OCI-LY3 (cell line): Measurements from ENCODE around the gene RAP1B.

Source experiments
- H2AFZ ChIP-seq: fragments of 200-600, 300-600 bp; shearing (Covaris generic); 2 replicates; pipeline ENCODE4 v1.6.0; 2014; ENCODE audit warnings: antibody characterized with exemption, low read depth, low read length
- H3K27ac ChIP-seq: fragments of 200-600, 300-600 bp; sonication (generic); 2 replicates; pipeline ENCODE4 v1.5.1; 2014; ENCODE audit warnings: mild to moderate bottlenecking, low read length, moderate library complexity, mixed read lengths
- H3K27me3 ChIP-seq: fragments of 200-600, 300-600 bp; sonication (generic); 2 replicates; pipeline ENCODE4 v1.6.1; 2014; ENCODE audit warnings: low read depth, low read length, mixed read lengths
- H3K36me3 ChIP-seq: fragments of 200-600, 300-600 bp; sonication (generic); replicated peaks from 2 replicates; pipeline ENCODE3; 2014; ENCODE audit warnings: low read depth, low read length, mixed read lengths
- H3K4me1 ChIP-seq: fragments of 300-600, 200-600 bp; sonication (generic); 2 replicates; pipeline ENCODE4 v1.6.1; 2014; ENCODE audit warnings: low read length, mixed read lengths
- H3K4me2 ChIP-seq: fragments of 200-600, 300-600 bp; sonication (generic); 2 replicates; pipeline ENCODE4 v1.6.1; 2014; ENCODE audit warnings: low read length, mixed read lengths
- H3K4me3 ChIP-seq: fragments of 300-600, 200-600 bp; sonication (generic); 2 replicates; pipeline ENCODE4 v1.5.1; 2014; ENCODE audit warnings: antibody characterized with exemption, mild to moderate bottlenecking, low read length, moderate library complexity
- H3K79me2 ChIP-seq: fragments of 300-600, 200-600 bp; shearing (Covaris generic); 2 replicates; pipeline ENCODE4 v1.6.1; 2014; ENCODE audit warnings: mild to moderate bottlenecking, low read length, mixed read lengths
- H3K9ac ChIP-seq: fragments of 300-600, 200-600 bp; shearing (Covaris generic); 2 replicates; pipeline ENCODE4 v1.6.0; 2014; ENCODE audit warnings: mild to moderate bottlenecking, low read length, moderate library complexity
- H3K9me3 ChIP-seq: fragments of 200-600, 300-600 bp; shearing (Covaris generic); 2 replicates; pipeline ENCODE4 v1.6.1; 2014; ENCODE audit warnings: low read length, mixed read lengths; ENCODE audit not compliant: insufficient read depth
- H4K20me1 ChIP-seq: fragments of 200-600, 300-600 bp; sonication (generic); 2 replicates; pipeline ENCODE4 v1.6.1; 2016; ENCODE audit warnings: low read length, mixed read lengths; ENCODE audit not compliant: insufficient read depth
- CTCF ChIP-seq: fragments of 200-600, 300-600 bp; sonication (generic); IDR thresholded peaks from 2 replicates; pipeline ENCODE4 v1.5.1; 2014; ENCODE audit warnings: antibody characterized with exemption, low read length, low read depth
- EZH2phosphoT487 ChIP-seq: fragments of 200-600 bp; shearing (Covaris generic); IDR thresholded peaks from 2 replicates; pipeline ENCODE4 v1.6.1; 2018; ENCODE audit warnings: antibody characterized with exemption, mixed run types, low read depth

RAP1B gene

GRCh38 chr12:68595241-68595640 is 15.5 kb upstream of the RAP1B start:
- H3K9me3 ChIP-seq = no peaks in the 10 kb centered on the region
- H3K27ac ChIP-seq = no peak overlapping the region
- TF ChIP-seq CTCF = no peak
- TF ChIP-seq EZH2phosphoT487 = no peak
- no peak overlapping the region for H3K4me2 ChIP-seq
- no peak overlapping the region for H3K9ac ChIP-seq
- H3K4me1 ChIP-seq = no peaks in the 10 kb centered on the region
- no peaks in the 10 kb centered on the region for H3K79me2 ChIP-seq
- no peaks in the 10 kb centered on the region for H3K27me3 ChIP-seq
- no peak overlapping the region for H2AFZ ChIP-seq
- no peaks in the 10 kb centered on the region for H3K36me3 ChIP-seq
- H3K4me3 ChIP-seq = no peak overlapping the region
- no peaks in the 10 kb centered on the region for H4K20me1 ChIP-seq

DNA sequence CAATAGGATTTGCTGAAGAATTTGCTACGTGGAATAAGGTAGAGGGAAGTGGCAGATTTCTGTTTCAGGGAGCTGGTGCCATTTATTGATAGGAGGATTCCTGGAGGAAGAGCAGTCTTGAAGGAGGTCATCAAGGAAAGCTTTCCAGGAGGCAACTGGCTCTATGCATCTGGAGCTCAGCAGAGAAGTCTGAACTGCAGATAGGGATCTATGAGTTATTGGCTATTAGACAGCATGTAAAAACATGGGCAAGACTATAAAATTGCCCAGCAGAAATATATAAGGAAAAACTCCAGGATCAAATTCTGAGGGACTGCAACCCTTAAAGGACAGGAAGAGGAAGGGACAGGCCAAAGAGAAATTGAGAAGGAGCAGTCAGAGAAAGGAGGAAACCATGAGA is 8.9 kb upstream of the RAP1B start:
- no peaks in the 10 kb centered on the region for H3K27me3 ChIP-seq
- peaks cover 7% of the 10 kb centered on the region for H3K4me1 ChIP-seq
- H3K4me3 ChIP-seq = no peak overlapping the region
- H3K9me3 ChIP-seq = no peaks in the 10 kb centered on the region
- H3K79me2 ChIP-seq = no peaks in the 10 kb centered on the region
- H3K27ac ChIP-seq = no peak overlapping the region
- H4K20me1 ChIP-seq = no peaks in the 10 kb centered on the region
- H3K36me3 ChIP-seq = no peaks in the 10 kb centered on the region
- no peak for TF ChIP-seq EZH2phosphoT487
- TF ChIP-seq CTCF = no peak
- no peak overlapping the region for H3K4me2 ChIP-seq
- H2AFZ ChIP-seq = no peak overlapping the region
- H3K9ac ChIP-seq = no peak overlapping the region

- H3K4me2 ChIP-seq = no peak overlapping the region
- no peak overlapping the region for H3K27ac ChIP-seq
- no peak overlapping the region for H3K4me3 ChIP-seq
- no peaks in the 10 kb centered on the region for H3K9me3 ChIP-seq
- H3K79me2 ChIP-seq = no peaks in the 10 kb centered on the region
- no peaks in the 10 kb centered on the region for H3K36me3 ChIP-seq
- H3K9ac ChIP-seq = no peak overlapping the region
- H2AFZ ChIP-seq = no peak overlapping the region
- TF ChIP-seq EZH2phosphoT487 (no peak), CTCF (no peak)
- peaks cover 7% of the 10 kb centered on the region for H3K4me1 ChIP-seq
- no peaks in the 10 kb centered on the region for H3K27me3 ChIP-seq
- H4K20me1 ChIP-seq = no peaks in the 10 kb centered on the region
Observed at GRCh38 chr12:68602720-68603119, 8.0 kb upstream of the RAP1B start.

DNA sequence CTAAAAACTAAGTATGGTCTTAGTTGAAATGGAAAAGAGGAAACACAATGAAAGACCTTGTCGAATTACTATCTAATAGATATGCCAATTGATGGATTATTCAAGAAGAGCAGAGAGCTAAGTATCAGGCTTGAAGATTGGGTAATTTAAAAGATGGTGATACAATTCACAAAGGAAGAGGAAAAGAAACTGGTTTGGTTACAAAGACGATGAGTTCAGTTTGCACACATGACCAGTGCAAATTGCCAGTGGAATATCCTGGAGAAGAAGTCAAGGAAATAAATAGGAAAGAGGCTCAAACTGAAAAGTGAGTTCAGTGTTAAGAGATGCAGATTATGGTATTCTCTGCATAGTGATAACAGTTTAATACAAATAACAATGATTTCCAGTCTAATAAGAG is 2.5 kb upstream of the RAP1B start:
- Histone ChIP-seq H3K79me2 (peaks cover 24% of the 10 kb centered on the region), H3K4me1 (peaks cover 22% of the 10 kb centered on the region), H3K9ac (no peak overlapping the region), H4K20me1 (peaks cover 11% of the 10 kb centered on the region), H3K36me3 (peaks cover 6% of the 10 kb centered on the region), H3K27me3 (no peaks in the 10 kb centered on the region), H3K27ac (no peak overlapping the region), H3K9me3 (no peaks in the 10 kb centered on the region), H3K4me3 (no peak overlapping the region), H2AFZ (no peak overlapping the region), H3K4me2 (no peak overlapping the region)
- no peak for TF ChIP-seq CTCF
- TF ChIP-seq EZH2phosphoT487 = no peak
